ENCODE measurements around the gene CCDC50.

Gene CCDC50

GRCh38 chr3:191333298-191333880 is 4.2 kb downstream of the CCDC50 start:
- no peak overlapping the region for H3K4me3 Mint-ChIP-seq
- H3K4me1 Mint-ChIP-seq: no peaks in the 10 kb centered on the region
- no peak overlapping the region for H3K27ac Mint-ChIP-seq
- peaks cover 17% of the 10 kb centered on the region for H3K27me3 Mint-ChIP-seq
- no peaks in the 10 kb centered on the region for H3K36me3 Mint-ChIP-seq
- no peaks in the 10 kb centered on the region for H3K9me3 Mint-ChIP-seq

GRCh38 chr3:191334346-191334893 is 5.2 kb downstream of the CCDC50 start:
- H3K9me3 Mint-ChIP-seq: no peaks in the 10 kb centered on the region
- H3K36me3 Mint-ChIP-seq: no peaks in the 10 kb centered on the region
- peaks cover 12% of the 10 kb centered on the region for H3K27me3 Mint-ChIP-seq
- H3K27ac Mint-ChIP-seq: no peak overlapping the region
- H3K4me3 Mint-ChIP-seq: no peak overlapping the region
- H3K4me1 Mint-ChIP-seq: no peaks in the 10 kb centered on the region

GRCh38 chr3:191336833-191337232 is 7.6 kb downstream of the CCDC50 start:
- Mint-ChIP-seq H3K27ac (no peak overlapping the region), H3K9me3 (no peaks in the 10 kb centered on the region), H3K36me3 (no peaks in the 10 kb centered on the region), H3K4me3 (no peak overlapping the region), H3K4me1 (no peaks in the 10 kb centered on the region), H3K27me3 (peaks cover 3% of the 10 kb centered on the region)

- no peaks in the 10 kb centered on the region for H3K4me1 Mint-ChIP-seq
- H3K9me3 Mint-ChIP-seq: no peaks in the 10 kb centered on the region
- no peaks in the 10 kb centered on the region for H3K36me3 Mint-ChIP-seq
- no peaks in the 10 kb centered on the region for H3K27me3 Mint-ChIP-seq
- H3K27ac Mint-ChIP-seq: no peak overlapping the region
- H3K4me3 Mint-ChIP-seq: no peak overlapping the region
These were observed 8.9 kb downstream of the CCDC50 start for GRCh38 chr3:191338177-191338488.

- no peaks in the 10 kb centered on the region for H3K4me1 Mint-ChIP-seq
- no peaks in the 10 kb centered on the region for H3K9me3 Mint-ChIP-seq
- H3K4me3 Mint-ChIP-seq: no peak overlapping the region
- H3K27me3 Mint-ChIP-seq: no peaks in the 10 kb centered on the region
- no peak overlapping the region for H3K27ac Mint-ChIP-seq
- no peaks in the 10 kb centered on the region for H3K36me3 Mint-ChIP-seq
These were observed 10.2 kb downstream of the CCDC50 start for GRCh38 chr3:191339316-191339917.

- H3K4me3 Mint-ChIP-seq: no peak overlapping the region
- H3K9me3 Mint-ChIP-seq: no peaks in the 10 kb centered on the region
- no peaks in the 10 kb centered on the region for H3K36me3 Mint-ChIP-seq
- H3K27ac Mint-ChIP-seq: no peak overlapping the region
- H3K4me1 Mint-ChIP-seq: no peaks in the 10 kb centered on the region
- H3K27me3 Mint-ChIP-seq: no peaks in the 10 kb centered on the region
These were observed 11.2 kb downstream of the CCDC50 start for GRCh38 chr3:191340351-191340750.

- H3K27me3 Mint-ChIP-seq: no peaks in the 10 kb centered on the region
- no peaks in the 10 kb centered on the region for H3K36me3 Mint-ChIP-seq
- no peaks in the 10 kb centered on the region for H3K9me3 Mint-ChIP-seq
- no peaks in the 10 kb centered on the region for H3K4me1 Mint-ChIP-seq
- H3K27ac Mint-ChIP-seq: no peak overlapping the region
- H3K4me3 Mint-ChIP-seq: no peak overlapping the region
These were observed 11.8 kb downstream of the CCDC50 start for GRCh38 chr3:191340966-191341365.

GRCh38 chr3:191342006-191342405 is 12.8 kb downstream of the CCDC50 start:
- Mint-ChIP-seq H3K9me3 (no peaks in the 10 kb centered on the region), H3K36me3 (no peaks in the 10 kb centered on the region), H3K4me1 (no peaks in the 10 kb centered on the region), H3K27me3 (no peaks in the 10 kb centered on the region), H3K27ac (no peak overlapping the region), H3K4me3 (no peak overlapping the region)

- Mint-ChIP-seq H3K27ac (no peak overlapping the region), H3K27me3 (no peaks in the 10 kb centered on the region), H3K4me1 (no peaks in the 10 kb centered on the region), H3K36me3 (no peaks in the 10 kb centered on the region), H3K9me3 (no peaks in the 10 kb centered on the region), H3K4me3 (no peak overlapping the region)
These were observed 13.2 kb downstream of the CCDC50 start for GRCh38 chr3:191342411-191342810.

GRCh38 chr3:191343115-191343514 is 13.9 kb downstream of the CCDC50 start:
- H3K36me3 Mint-ChIP-seq: no peaks in the 10 kb centered on the region

GRCh38 chr3:191343913-191344312 is 14.7 kb downstream of the CCDC50 start:
- Mint-ChIP-seq H3K27ac (no peak overlapping the region), H3K36me3 (no peaks in the 10 kb centered on the region), H3K9me3 (no peaks in the 10 kb centered on the region), H3K27me3 (no peaks in the 10 kb centered on the region), H3K4me1 (no peaks in the 10 kb centered on the region), H3K4me3 (no peak overlapping the region)

More at GRCh38 chr3:191343115-191343514, 13.9 kb downstream of the CCDC50 start:
- H3K9me3 Mint-ChIP-seq: no peaks in the 10 kb centered on the region
- H3K27me3 Mint-ChIP-seq: no peaks in the 10 kb centered on the region
- H3K27ac Mint-ChIP-seq: no peak overlapping the region
- H3K4me3 Mint-ChIP-seq: no peak overlapping the region
- H3K4me1 Mint-ChIP-seq: no peaks in the 10 kb centered on the region

- H3K4me1 Mint-ChIP-seq: no peaks in the 10 kb centered on the region
- no peaks in the 10 kb centered on the region for H3K27me3 Mint-ChIP-seq
- no peaks in the 10 kb centered on the region for H3K9me3 Mint-ChIP-seq
- no peak overlapping the region for H3K4me3 Mint-ChIP-seq
- no peaks in the 10 kb centered on the region for H3K36me3 Mint-ChIP-seq
- no peak overlapping the region for H3K27ac Mint-ChIP-seq
These were observed 16.1 kb downstream of the CCDC50 start for GRCh38 chr3:191345334-191345733.

- Mint-ChIP-seq H3K4me3 (no peak overlapping the region), H3K27me3 (no peaks in the 10 kb centered on the region), H3K36me3 (no peaks in the 10 kb centered on the region), H3K4me1 (no peaks in the 10 kb centered on the region), H3K27ac (no peak overlapping the region), H3K9me3 (no peaks in the 10 kb centered on the region)
These were observed 18.0 kb downstream of the CCDC50 start for GRCh38 chr3:191347228-191347627.

- Mint-ChIP-seq H3K27me3 (no peaks in the 10 kb centered on the region), H3K9me3 (no peaks in the 10 kb centered on the region), H3K27ac (no peak overlapping the region), H3K36me3 (no peaks in the 10 kb centered on the region), H3K4me1 (no peaks in the 10 kb centered on the region), H3K4me3 (no peak overlapping the region)
These were observed 18.9 kb downstream of the CCDC50 start for GRCh38 chr3:191348098-191348497.

- H3K27ac Mint-ChIP-seq: no peak overlapping the region
- H3K4me3 Mint-ChIP-seq: no peak overlapping the region
- no peaks in the 10 kb centered on the region for H3K9me3 Mint-ChIP-seq
- H3K27me3 Mint-ChIP-seq: no peaks in the 10 kb centered on the region
- H3K36me3 Mint-ChIP-seq: no peaks in the 10 kb centered on the region
- no peaks in the 10 kb centered on the region for H3K4me1 Mint-ChIP-seq
These were observed 21.3 kb downstream of the CCDC50 start for GRCh38 chr3:191350396-191351090.

- Mint-ChIP-seq H3K9me3 (no peaks in the 10 kb centered on the region), H3K27me3 (no peaks in the 10 kb centered on the region), H3K4me3 (no peak overlapping the region), H3K4me1 (no peaks in the 10 kb centered on the region), H3K36me3 (no peaks in the 10 kb centered on the region), H3K27ac (no peak overlapping the region)
These were observed 22.8 kb downstream of the CCDC50 start for GRCh38 chr3:191352014-191352413.

Measured in activated naive CD4-positive, alpha-beta T cell treated with anti-CD3 and anti-CD28 coated beads, Interleukin-2, amount 50 U/mL, for 24 hours (primary cell).